GM19324 (cell line): ENCODE measurements around the gene TFAP2A.

ENCODE experiments used
- ATAC-seq: cut with Tn5 transposase; IDR thresholded peaks from one replicate; pipeline ENCODE4 v1.9.1; 2021; ENCODE audit warnings: mild to moderate bottlenecking, moderate library complexity; ENCODE audit not compliant: unreplicated experiment, low FRiP score

TFAP2A gene

DNA sequence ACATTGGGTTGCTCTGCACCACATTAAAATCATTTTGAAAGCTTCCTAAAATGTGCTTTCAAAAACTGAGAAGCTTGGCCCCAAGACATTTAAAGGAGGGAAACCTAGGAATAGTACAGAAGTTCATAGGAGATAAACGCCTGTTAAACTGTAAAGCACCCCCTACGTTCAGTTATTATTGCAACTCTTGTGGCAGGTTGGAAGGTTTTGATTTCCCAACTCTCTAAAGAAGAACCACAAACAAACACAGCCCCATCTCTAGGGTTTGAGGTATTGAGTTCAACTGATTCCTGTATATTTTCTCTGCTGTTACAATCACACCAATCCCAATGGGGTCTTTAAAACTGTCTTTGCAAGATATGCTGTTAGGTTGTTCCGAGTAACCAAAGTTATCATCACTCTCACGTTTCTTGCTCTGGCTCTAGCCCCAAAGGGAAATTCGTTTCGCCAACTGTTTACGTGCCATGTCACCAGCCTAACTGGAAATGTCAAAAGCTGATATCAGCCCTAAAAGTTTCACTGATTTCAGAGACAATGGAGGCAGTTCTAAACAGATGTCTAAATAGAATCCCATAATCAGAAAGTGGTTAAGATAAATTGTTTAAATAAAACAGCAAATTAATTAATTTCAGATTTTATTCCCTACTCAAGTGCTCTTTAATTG is 12.1 kb downstream of the TFAP2A start:
- no peak for ATAC-seq

DNA sequence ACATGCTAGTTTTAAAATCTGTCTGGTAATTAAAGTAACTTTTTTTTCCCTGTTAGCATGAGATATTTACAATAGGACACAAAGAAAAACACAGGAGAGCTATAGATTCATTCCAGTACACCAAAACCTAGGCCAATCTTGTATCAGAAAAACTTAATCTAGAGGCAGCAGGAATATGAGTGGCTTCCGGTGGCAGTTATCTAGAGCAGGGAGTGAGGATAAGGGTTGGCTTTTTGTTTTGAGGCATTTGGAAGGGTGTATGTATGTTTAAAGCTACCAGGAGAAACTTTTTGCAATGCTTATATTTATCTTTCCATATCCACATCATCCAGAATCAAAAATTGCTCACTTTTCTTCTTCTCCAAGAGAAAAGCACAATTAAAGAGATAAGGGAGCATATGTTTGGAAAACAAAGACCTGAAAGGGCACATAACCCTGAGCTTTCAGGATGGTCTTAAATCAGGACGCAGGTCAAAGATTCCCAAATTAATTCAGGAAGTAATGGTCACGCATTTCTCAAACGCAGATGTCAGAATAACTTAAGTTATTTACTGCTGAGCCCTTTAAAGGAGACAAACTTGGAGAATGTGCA is 13.1 kb downstream of the TFAP2A start:
- ATAC-seq = no peak

DNA sequence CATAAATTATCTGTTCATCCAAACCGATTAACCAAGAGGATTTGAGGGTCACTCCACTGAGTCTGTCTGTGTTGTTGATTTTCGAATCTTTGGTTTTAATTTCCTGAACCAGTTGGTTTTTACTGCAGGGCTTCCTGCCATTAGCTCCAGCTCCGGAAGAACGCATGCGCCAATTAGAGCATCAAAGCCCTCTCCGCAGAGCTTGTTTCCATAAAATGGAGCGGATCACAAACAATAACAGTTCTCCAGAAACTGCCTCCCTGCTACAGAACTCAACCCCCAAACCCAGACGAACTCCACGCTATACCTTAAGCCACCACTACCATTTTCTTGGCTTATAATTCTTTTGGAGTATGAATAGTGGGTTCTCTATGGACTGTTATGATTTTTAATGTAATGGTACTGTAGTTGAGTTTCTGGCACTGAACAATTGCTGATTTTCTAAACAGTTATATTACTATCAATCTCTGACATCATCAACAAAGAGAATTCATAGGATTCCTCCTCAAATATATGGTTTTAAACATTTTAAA is 13.8 kb downstream of the TFAP2A start:
- no peak for ATAC-seq

DNA sequence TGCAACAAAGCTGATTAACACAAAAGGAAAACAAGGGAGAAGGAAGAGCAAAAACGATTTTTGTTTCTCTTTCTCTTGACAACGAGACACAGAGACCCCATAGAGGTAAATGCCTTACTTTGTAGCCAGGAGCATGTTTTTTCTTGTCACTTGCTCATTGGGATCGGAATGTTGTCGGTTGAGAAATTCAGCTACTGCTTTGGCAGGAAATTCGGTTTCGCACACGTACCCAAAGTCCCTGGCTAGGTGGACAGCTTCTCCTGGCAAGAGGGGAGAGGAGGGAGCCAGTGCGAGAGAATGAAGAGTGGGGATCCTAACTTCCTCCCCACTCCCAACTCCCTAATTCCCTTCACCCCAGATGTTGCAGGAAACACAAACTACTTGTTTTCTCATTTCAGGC is 14.5 kb downstream of the TFAP2A start:
- no peak for ATAC-seq

DNA sequence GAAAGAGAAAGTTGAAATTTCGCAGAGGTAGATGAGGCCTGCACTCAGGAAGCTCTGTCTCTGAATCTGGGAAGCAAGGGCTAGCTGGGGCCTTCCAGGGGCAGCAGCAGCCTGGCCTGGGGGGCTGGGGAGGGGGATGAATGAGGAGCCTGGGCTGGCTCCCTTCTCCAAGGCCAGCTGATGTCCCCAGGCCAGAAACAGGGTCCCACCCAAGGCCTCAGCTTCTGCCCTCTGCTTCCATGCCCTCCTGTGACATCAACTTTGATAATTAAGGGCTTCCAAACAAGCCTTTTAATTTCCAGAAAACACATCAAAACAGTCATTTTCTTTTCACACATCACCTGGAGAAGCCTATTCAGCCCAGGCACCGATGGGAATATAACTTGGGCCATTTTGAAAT is 15.4 kb downstream of the TFAP2A start:
- no peak for ATAC-seq

DNA sequence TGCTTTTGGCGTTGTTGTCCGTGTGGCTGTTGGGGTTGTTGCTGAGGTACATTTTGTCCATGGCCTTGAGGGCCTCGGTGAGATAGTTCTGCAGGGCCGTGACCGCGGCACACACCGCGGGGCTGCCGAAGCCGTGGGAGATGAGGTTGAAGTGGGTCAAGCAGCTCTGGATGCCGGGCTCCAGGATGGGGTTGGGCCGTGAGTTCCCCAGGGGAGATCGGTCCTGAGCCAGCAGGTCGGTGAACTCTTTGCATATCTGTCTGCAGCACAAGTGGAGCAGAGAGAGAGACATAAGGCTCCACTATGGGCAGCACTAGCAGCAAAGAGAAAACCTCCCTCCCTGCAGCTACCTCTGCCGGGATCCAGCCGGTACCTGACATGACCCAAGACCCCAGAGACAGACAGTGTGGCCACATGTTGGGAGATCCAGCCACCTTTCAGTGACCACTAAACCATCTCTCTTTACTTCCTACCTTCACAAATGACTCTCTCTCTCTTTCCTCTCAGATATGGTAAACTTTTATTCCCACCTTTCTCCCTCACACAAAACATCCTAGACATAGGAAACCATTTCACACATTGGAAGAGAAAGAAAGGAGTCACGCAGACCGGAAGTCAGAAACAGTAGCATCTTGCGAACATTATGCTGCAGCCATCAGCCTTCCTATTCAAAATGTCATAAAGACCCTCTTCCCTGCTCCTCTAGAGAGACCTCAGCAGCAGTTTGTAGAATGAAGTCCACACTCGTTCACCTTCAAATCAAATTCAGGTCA is 16.2 kb downstream of the TFAP2A start:
- ATAC-seq = no peak

DNA sequence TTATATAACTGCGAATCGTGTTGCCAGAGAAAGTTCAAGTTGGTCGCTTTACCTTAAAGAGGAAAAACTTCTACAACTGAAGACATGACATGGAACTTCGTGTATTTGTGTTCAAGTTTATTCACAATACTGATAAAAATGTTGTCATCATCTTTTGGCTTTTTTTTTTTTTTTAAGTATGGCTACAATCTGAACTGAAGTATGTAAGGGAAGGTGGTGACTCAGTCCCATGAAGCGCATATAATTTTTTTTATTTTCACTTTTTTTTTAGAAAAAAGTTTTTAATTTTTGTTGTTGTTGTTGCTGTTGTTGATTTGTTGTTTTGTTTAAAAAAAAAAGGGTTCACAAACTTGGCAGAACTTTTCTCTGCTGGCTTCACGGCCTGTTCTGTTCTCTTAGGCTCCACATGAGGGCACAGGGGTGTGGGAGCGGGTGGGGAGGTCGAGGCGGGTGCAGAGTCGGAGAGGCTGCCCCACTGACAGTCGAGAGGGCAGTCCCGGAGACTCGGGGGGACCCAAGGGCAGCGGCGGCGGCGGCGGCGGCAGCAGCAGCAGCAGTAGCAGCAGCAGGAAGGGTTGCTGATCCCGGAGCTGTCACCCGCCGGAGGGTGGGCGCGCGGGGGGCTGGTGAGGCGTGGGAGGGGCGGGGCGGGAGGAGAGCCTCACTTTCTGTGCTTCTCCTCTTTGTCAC is 17.0 kb downstream of the TFAP2A start:
- ATAC-seq = no peak

DNA sequence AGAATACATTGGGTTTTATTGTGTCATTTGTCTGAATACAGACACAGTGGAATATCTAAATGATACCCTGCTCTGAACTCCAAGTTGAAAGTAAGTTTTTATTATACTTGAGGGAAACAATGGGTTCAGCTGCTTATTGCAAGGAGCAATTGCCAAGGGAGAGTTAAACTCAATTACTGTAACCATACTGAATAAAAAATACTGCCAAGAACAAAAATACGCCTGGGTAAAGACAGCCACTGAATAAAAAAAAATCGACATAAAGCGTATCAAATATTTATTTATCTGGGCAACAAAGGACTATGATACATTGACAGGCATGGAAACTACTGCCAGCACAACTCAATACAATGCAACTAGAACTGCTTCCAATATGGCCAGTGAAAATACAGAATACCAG is 18.1 kb downstream of the TFAP2A start:
- ATAC-seq = no peak

DNA sequence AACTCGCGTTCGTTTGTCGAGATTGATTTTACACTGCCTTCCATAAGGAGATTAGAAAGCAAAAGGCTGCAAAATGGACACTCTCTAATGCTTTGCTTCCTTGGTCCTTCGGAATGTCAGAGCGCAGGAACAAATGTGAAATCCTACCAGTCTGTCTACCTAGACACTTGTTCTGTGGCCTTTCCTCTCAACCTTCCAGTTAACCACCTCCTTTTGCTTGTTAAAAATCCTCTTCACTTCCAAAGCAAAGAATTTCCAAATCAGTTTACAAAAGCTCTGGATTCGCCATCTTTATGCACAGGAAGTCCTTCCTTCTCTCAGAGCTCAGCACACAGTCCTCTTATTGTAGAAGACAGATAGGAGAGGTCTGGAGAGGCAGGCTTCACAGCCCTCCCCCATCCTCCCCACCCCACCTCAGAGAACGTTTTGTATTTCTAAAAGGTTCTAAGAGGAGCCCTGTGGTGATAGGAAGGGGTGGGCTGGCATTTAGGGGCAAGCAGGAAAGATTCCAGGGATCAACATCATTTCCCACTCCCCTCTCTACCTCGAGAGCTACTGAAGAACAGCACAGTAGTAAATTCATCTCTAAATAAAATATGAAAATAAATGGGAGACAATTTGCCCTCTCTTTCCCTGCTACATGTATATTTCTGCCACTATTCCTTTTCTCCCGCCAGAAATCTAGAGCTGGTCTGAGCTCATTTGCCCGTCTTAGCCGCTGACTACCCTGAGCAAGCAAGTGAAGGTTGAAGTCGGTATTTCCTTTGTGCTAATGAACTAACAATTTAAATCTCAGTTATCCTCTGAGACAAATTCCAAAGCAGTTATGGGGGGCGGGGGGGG is 18.9 kb downstream of the TFAP2A start:
- no peak for ATAC-seq

DNA sequence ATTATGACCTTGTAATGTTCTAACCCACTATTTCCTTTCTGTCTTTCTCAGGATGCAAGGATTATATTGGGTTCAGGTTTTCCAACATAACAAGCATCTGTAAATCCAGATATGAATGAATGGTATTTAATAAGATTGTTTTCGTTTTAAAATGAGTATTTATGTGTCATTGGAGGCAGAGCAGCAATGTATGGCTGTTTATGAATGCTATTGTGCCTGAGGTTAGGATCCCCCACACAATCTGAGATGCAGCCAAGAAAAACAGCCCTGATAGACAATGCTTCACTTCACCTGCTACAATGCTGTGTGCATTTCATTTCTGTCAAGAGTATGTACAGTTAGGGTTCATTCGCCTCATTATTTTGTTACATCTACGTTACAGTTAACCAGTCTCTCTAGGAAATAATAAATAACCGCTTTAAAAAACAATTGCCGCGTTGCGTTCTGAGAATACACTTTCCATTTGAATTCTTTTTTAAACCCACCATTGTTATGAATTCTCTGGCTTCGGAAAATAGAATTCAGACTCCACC is 19.6 kb downstream of the TFAP2A start:
- ATAC-seq = no peak

DNA sequence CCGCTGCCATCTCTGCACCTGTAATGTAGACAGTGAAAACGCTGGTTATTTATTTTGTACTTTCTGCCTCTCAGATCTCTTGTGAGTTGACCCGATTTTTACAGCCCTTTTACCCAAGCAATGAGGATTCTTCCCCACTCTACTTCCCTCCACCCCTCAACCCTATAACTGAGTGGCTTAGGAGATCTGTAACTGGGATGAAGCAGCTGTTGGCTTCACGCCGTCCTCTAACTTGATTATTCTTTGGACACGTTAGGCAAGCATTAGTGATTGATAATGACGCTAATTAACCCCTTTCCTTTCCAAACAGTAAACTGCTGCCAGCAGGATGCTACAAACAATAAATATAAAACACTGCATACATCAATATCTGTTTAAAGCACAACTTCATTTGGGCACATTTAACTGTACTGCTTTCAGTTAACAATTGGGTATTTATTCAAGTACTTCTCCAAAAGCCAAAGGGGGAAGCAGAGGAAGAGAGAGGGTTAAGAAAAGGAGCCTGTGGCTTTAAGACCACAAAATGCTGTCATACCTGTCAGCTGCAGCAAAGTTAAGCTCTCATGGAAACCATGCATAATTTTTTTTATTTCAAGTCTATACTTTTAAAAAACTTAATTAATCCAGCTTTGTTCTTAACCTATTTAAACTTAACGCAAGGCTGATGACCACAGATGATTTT is 21.2 kb downstream of the TFAP2A start:
- no peak for ATAC-seq

DNA sequence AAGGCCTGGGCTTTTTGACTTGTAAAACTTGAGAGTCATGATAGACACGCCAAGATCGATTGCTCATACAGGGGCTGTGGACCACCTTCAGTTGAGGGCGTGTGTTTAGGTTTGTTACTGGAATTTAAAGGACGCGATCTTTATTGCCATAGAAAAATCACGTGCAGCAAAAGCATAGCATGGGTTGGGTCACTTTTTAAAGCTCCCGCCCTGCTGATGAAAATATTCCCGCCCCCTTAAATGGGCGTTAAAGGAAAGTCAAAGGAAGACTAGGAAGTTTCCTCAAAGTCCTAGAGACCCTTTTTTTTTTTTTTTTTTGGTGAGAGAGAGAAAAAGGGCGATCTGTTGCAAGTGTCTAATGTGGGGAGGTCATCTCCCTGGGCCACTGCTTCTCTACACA is 23.1 kb downstream of the TFAP2A start:
- ATAC-seq = no peak

DNA sequence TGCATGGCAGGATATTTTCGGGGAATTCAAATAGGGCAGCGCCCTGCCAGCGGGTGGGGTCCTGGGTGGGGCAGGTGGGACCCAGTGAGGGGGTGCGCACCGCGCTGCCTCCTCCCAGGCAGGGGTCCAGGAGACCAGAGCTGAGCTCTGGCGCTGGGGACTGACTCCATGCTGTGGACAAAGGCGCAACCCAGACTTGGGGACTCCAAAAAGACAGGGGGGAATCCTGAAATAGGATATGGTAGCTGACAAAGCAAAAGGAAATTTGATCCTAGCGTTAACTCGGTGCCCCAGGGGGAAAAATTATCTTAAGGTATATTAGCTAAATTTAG is 23.6 kb downstream of the TFAP2A start:
- no peak for ATAC-seq

DNA sequence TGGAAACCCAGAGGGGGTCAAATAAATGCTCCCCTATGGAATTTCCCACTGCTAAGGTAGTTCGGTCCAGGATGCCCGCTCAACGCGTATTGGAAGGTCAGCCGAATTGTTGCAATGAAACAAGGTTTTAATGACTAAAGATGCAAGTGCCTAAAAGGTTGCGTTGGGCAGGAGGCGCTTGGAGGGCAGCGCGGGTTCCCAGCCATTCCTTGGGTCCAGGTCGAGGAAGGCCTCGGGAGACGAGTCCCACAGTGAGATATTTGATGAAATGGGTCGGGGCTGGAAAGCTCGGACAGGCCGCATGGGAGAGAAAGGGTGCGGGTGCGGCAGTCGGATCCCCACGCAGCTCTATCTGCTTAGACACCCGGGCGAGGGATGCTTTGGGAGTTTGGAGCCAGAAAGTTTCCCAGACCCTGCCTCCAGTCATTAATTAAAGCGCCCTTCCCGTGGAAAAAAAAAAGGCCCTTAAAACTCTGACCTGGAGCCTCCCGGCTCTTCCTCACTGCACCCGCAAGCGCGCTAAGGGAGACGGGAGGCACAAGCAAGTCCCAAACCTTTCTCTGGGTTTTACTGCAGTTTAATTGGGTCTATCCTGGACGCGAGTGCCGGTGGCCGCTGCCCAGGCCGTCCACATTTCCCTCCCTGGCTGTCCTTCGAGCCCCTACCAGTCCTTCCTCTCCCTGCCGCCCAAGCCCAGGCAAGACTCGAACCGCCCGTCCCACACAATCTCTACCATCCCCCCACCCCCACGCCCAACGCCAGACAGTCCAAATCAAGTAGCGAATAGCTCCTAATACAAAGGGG is 24.2 kb downstream of the TFAP2A start:
- ATAC-seq = no peak

DNA sequence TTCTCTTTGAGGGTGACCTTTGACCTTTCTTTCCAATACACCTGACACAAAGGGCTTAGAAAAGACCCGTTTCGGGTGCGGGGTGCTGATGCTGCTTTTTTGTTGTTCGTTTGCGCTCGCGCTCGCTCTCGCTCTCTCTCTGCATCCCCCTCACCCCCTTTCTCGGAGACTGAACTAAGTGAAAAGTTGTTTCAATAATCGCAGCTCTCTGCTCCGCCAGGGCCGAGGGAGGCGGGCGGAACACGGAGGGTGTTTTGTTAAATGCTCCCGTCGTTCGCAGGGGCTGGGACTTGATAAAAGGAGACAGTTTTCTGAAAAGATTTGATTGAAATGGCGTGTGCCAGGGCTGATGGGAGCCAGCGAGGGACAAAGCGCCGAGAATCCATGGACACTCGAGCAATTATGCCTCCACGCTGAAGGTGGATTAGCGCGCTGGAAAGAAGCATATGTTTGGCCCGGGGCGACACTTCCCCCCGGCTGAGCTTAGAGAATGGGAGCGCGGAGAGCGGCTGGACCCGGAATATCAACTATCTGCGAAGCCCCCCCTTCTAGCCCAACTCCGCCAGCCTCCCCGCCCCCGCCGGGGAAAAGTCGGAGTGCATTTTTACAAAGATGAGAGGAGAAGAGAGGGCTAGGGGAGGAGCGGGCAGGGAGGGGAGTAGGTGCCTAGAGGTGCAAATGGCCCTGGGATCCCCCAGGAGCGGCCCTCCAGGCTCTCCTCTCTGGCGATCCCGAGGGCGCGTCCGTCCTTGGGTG is 25.0 kb downstream of the TFAP2A start:
- no peak for ATAC-seq

DNA sequence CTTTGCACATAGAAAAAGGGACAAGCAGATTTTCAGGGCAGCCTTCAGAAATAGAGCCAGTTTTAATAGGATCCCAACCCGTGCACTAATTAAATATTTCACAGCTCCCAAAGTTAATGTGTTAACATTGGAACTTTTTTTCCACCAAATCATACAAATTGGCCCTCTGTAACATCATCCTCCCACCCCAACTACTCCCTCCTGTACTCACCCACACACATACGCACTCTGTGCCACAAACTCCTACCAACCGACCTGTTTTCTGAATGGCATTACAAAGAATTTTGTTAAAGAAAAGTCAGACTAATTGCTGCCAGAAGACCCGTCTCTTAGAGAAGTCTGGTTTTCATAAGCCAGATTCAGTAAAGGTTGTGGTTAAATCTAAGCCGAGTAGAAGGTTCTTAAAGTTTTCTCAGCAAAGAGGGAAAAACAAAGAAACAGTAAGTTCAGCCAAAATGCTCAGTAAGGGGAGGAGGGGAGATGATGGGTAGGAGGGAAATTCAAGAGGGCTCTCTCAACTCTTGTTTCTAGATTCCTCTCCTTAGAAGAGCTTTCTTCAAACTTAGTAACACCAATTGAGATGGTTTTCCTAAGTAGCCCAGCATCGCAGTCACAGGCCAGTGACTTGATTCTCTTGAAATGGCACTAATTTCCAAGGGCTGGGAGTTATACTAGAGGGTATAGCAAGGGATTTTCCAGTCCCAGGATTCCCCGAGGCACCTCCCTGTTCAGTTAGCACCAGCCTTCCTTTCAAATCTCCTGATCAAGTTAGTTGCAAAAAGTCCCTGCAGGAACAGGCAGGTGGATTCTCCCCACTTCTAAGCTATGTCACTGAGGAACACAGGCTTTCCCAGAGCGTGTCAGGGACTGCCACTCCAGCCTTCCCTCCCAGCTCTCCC is 27.9 kb downstream of the TFAP2A start:
- ATAC-seq = no peak

DNA sequence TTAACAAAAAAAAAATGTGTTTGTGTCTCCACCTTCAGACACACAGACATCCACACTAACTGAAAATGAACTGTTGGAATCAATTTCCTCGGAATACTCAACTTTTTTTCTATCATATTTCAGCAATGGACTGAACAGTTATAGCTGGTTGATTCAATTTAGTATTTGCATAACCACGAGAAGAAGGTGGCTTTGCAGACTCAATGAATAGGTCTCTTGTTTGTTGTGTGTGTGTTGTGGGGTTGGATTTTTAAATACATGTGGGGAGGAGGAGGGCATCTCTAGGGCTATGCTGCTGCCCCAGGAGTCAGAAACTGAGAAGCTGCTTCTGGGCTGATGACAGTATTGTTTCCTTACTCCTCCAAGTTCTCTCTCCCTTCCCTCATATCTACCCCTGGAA is 28.7 kb downstream of the TFAP2A start:
- ATAC-seq = no peak
